IPS DF 4.7 (cell line): Measurements from ENCODE around the gene GPR3.
"Not testable (repeated sequence)": the region's sequence is repeated elsewhere in the genome, so short reads cannot be mapped to it uniquely, and the experiment has no call there.

Source experiments
- DNase-seq: peaks from one replicate; pipeline ENCODE4 v3.0.0-alpha.2; 2013; ENCODE audit warnings: low spot score; ENCODE audit errors: extremely low read depth

GPR3 gene

GRCh38 chr1:27427329-27427728 lies 34.9 kb downstream of the GPR3 start:
- no peak for DNase-seq

DNA sequence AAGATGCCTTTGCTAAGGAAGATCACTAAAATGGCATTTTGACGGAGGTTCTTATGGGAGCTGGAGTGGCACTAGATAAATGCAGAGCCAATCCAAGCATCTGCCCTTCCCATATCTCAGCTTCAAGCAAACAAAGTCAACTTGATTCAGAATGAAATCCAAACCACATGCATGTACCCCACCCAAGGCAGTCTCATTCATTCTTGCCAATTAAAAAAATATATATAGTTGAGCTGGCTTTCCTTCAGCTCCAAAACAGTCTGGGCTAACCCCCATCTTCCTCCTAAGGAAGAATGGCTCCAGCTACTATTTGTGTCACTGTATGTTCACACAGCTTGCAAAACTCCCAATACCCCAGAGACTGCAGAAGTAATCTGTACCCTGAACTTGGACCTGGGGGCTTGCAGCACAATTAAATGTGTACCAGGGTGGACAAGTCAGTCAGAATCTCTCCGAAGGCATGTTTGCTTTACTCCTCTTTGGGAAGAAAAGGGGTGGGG lies 35.4 kb downstream of the GPR3 start:
- no peak for DNase-seq

- no peak for DNase-seq
These were observed 36.0 kb downstream of the GPR3 start for GRCh38 chr1:27428316-27429028.

GRCh38 chr1:27429029-27429425 lies 36.6 kb downstream of the GPR3 start:
- no peak for DNase-seq

DNA sequence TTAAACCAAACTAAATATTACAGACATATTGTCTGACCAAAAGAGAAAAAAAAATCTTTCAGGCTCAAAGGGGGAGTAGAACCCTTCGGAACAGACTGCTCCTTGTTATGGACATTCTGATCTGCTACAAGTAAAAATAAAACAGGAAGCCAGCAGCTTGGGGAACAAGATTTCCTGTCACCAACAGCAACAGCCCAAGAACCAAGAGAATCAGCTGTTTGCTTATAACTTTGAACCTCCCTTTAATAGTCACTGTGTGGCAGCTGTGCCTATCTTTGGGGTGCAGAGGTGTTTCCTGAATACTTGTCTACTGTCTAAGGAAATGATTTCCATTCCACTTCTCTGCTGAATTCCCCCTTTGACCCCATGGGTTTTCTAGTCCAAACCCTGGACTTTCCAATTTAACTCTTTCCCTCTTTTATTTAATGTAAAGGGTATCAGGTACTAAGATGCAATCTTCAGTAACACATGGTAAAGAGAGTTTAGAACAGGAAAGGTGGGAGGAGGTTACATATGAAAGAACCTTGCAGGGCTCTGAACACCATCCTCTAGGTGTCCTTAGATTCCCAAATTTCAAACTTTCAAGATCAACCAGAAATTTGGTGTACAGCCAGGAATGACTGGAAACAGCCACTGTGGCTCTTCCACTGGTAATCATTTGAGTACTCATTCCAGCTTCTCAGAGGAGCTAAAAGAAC lies 38.6 kb downstream of the GPR3 start:
- no peak for DNase-seq

DNA sequence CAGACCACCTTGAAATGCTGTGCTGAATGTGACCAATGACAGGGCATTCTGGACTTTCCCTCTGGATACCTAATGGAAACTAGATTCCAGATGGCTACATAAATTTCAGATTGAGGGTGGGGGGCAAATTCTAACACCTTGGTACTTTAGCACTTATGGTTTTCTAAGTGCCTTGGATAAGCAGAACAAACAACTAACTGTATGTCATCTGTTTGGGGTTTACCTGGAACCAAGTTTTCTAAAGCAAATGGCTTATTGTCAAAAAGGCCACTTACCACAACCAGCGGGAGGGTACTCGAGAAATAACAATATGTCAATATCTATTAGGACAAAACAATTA lies 39.1 kb downstream of the GPR3 start:
- DNase-seq, result no peak

DNA sequence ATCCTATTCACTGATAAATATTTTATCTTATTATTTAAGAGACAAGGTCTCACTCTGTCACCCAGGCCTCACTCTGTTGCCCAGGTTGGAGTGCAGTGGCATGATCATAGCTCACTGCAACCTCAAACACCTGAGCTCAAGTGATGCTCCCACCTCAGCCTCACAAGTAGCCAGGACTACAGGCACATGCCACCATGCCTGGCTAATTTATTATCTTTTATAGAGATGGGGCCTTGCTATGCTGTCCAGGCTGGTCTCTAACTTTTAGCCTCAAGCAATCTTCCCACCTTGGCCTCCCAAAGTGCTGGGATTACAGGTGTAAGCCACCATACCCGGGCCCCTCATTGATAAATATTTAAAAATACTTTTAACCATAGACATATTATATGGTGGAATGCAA lies 40.3 kb downstream of the GPR3 start:
- not testable (repeated sequence) for DNase-seq

DNA sequence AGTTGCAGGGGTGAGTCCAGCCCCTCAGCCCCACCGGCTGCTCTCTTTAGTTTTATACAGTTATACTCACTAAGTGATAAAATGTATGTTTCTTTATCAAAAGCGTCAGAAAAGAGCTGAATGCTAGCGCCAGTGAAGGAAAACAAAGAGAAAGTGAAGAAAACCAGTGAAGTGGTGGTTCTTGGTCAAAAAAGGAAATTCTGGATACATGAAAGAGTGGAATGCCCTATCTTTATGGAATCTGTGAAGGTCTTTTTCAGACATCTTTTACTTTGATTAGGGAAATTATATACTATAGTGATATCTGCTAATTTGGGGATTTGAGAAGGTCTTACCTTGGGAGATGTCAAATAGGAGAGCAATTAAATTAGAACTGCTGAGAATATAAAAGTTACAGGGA lies 41.3 kb downstream of the GPR3 start:
- no peak for DNase-seq

- no peak for DNase-seq
These were observed 43.3 kb downstream of the GPR3 start for GRCh38 chr1:27435566-27436203.

- no peak for DNase-seq
These were observed 44.1 kb downstream of the GPR3 start for GRCh38 chr1:27436204-27437159.

DNA sequence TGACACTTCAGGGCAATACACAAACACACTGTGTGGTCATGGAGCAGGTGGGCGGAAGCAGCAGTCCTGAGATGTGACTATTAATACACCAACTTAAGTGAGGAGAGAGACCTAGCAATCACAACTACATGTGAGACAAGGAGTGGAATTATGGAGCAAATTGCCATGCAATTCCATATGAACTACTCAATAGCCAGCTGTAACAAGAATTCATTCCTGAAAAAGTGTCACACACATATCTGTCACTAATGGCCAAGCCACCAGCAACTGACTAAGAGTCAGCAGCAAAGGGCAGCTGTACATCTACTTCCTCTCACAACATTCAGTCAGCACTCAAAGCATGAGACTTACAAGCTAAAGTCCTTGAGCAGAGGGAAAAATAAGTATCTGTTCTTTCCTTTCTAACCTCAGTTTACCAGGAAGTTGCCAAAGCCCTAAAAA lies 46.2 kb downstream of the GPR3 start:
- DNase-seq, result no peak

- no peak for DNase-seq
These were observed 46.7 kb downstream of the GPR3 start for GRCh38 chr1:27439150-27439549.

DNA sequence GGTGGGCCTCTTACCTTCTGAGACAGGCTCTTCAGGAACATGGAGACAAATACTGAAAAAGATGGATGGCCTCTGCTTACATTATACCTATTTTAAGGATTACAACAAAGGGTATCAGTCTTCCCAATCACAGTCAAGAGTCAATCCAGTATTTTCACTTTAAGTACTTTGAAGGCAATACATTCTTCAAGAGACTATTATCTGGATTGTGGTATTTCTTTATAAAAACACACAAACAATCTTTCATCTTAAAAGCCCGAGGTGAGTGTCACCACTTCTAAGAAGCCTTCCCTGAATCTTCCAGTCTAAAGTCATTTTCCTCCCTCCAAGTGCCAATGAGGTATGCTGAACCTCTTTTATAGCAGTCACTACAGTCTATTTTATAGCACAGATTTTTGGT lies 52.2 kb downstream of the GPR3 start:
- DNase-seq, result no peak
